B cell (primary cell): Measurements from ENCODE around the gene COL4A3.

Experiments
- EZH2 ChIP-seq: IDR thresholded peaks from 2 replicates; pipeline ENCODE4 v1.6.1; 2012; ENCODE audit warnings: borderline replicate concordance, low read depth, mild to moderate bottlenecking, moderate library complexity, low read length; ENCODE audit not compliant: insufficient read depth, poor library complexity, severe bottlenecking
- TF ChIP-seq, protein P1 (sequence below): fragments of 200-600 bp; IDR thresholded peaks from one replicate; pipeline ENCODE4 v1.8.0; 2022; ENCODE audit warnings: antibody characterized with exemption, mild to moderate bottlenecking

DNA sequence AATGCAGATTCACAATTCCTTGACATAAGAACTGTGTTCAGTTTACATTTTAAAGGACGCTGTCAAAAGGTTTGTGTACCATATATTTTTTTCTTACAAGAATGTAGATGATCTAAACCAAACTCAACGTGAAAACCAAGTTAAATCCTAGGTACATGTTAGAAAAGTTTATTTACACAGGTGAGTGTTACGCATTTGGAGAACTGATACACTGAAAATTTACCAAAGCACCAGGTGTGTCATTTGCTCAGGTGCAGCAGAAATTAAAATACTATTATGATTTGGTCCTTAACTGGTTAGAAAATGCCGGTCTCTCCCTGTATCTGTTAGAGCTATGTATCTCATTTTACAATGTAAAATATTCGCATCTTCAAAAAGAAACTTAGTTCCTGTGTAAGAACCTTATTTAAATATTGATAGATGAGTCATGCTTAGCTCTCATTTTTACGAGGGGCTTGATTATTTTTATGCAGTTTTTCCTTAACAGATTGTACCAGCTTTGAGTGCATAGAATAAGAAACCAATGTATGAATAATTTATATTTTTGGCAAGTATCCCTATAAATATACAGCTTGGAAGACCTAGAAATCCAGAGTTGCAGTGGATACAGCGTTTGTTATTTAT lies 185.7 kb downstream of the COL4A3 start:
- TF ChIP-seq, protein P1, sequence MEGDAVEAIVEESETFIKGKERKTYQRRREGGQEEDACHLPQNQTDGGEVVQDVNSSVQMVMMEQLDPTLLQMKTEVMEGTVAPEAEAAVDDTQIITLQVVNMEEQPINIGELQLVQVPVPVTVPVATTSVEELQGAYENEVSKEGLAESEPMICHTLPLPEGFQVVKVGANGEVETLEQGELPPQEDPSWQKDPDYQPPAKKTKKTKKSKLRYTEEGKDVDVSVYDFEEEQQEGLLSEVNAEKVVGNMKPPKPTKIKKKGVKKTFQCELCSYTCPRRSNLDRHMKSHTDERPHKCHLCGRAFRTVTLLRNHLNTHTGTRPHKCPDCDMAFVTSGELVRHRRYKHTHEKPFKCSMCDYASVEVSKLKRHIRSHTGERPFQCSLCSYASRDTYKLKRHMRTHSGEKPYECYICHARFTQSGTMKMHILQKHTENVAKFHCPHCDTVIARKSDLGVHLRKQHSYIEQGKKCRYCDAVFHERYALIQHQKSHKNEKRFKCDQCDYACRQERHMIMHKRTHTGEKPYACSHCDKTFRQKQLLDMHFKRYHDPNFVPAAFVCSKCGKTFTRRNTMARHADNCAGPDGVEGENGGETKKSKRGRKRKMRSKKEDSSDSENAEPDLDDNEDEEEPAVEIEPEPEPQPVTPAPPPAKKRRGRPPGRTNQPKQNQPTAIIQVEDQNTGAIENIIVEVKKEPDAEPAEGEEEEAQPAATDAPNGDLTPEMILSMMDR = no peak
- no peak for TF ChIP-seq EZH2
